A549 (cell line): ENCODE data around the gene UTF1. TPM values are rescaled to one million over a fixed set of nuclear protein-coding genes. Genes with fewer than 3 reads are reported as not detected.
A peak's percentile ranks its signal among the peaks of the same experiment; 100 is the strongest.

Source experiments
- ATAC-seq, 2 experiments: fragments of 200-7000 bp in 1 of 2; fragments of >200 bp in 1 of 2; cut with Nextera tagmentation in 1 of 2; cut with Tn5 transposase in 1 of 2; 3 replicates each; pipeline versions ENCODE4 v1.8.0 to v1.9.1; 2018 to 2020; ENCODE audit warnings: mild to moderate bottlenecking in 1 of 2, moderate library complexity in 1 of 2
- CTCF ChIA-PET: fragments of 300-600 bp; sonication (Branson Sonifier 250); formaldehyde crosslinking; extraction: SDS; loops from one replicate; lab custom pipeline; 2021; ENCODE audit warnings: antibody characterized with exemption, inconsistent platforms; lab: Yijun Ruan, JAX
- POLR2A ChIA-PET: fragments of 350-600 bp; formaldehyde crosslinking; extraction: SDS; loops from one replicate; lab custom pipeline; 2021; ENCODE audit warnings: antibody characterized with exemption, inconsistent platforms; lab: Yijun Ruan, JAX
- DNase-seq, 2 experiments: peaks; one replicate each; pipeline versions ENCODE4 v3.0.0 to v3.0.0-alpha.2; 2011 to 2016; ENCODE audit warnings: low read depth in 1 of 2, low spot score in 1 of 2
- FAIRE-seq: peaks from 2 replicates; lab custom pipeline; 2011; peaks lifted over from hg19 to GRCh38; lab: Jason Lieb, UNC
- H3K27ac ChIP-seq, 2 experiments: fragments of >200 bp; sonication (Bioruptor Twin); formaldehyde crosslinking; 3 replicates each; pipeline ENCODE4 v1.5.1; 2016 to 2017
- H3K4me1 ChIP-seq: fragments of >200 bp; sonication (Bioruptor Twin); formaldehyde crosslinking; 3 replicates; pipeline ENCODE4 v1.6.1; 2016
- H3K4me2 ChIP-seq: fragments of >200 bp; sonication (Bioruptor Twin); formaldehyde crosslinking; 3 replicates; pipeline ENCODE4 v1.6.1; 2016
- H3K4me3 ChIP-seq: fragments of >200 bp; sonication (Bioruptor Twin); formaldehyde crosslinking; 3 replicates; pipeline ENCODE4 v1.5.1; 2016
- H3K9me3 ChIP-seq: fragments of >200 bp; sonication (Bioruptor Twin); formaldehyde crosslinking; 3 replicates; pipeline ENCODE4 v1.6.1; 2016
- CBX2 ChIP-seq: fragments of 200-600 bp; sonication (generic); IDR thresholded peaks from 2 replicates; pipeline ENCODE4 v1.6.1; 2016; ENCODE audit warnings: low read depth, mild to moderate bottlenecking, borderline replicate concordance
- CHD2 ChIP-seq: fragments of 150-350 bp; IDR thresholded peaks from 2 replicates; pipeline ENCODE4 v1.6.1; 2014; ENCODE audit warnings: low read length; ENCODE audit not compliant: partially characterized antibody
- EP300 ChIP-seq, 2 experiments: fragments of >200 bp; sonication (Bioruptor Twin); formaldehyde crosslinking; IDR thresholded peaks; 2 replicates in 1 of 2; 3 replicates in 1 of 2; pipeline ENCODE4 v1.6.1; 2016 to 2017
- ESRRA ChIP-seq: fragments of 150-350 bp; IDR thresholded peaks from 2 replicates; pipeline ENCODE4 v1.6.1; 2014; ENCODE audit warnings: mild to moderate bottlenecking, low read length, borderline replicate concordance
- GATA3 ChIP-seq: IDR thresholded peaks from 2 replicates; pipeline ENCODE4 v1.6.1; 2012; ENCODE audit warnings: borderline replicate concordance
- HDAC2 ChIP-seq: fragments of 200-600 bp; sonication (generic); IDR thresholded peaks from 2 replicates; pipeline ENCODE4 v1.6.1; 2016
- HES2 ChIP-seq: fragments of >200 bp; sonication (Bioruptor Twin); formaldehyde crosslinking; IDR thresholded peaks from 2 replicates; pipeline ENCODE4 v1.6.1; 2016
- HEYL ChIP-seq: fragments of 250-450 bp; sonication (Bioruptor Pico); IDR thresholded peaks from 2 replicates; pipeline ENCODE4 v1.8.0; 2021; ENCODE audit warnings: mild to moderate bottlenecking, moderate library complexity
- MAX ChIP-seq: IDR thresholded peaks from 2 replicates; pipeline ENCODE4 v1.6.1; 2012
- MYC ChIP-seq: IDR thresholded peaks from 2 replicates; pipeline ENCODE4 v1.6.1; 2012; ENCODE audit warnings: mild to moderate bottlenecking, inconsistent platforms, low read length, improper control_type of control experiment, borderline replicate concordance
- POLR2AphosphoS2 ChIP-seq: conservative IDR thresholded peaks from 2 replicates; pipeline ENCODE4 v1.6.1; 2012; ENCODE audit warnings: low read length, improper control_type of control experiment, inconsistent platforms
- RAD21 ChIP-seq, 2 experiments: fragments of >200 bp in 1 of 2; sonication (Bioruptor Twin) in 1 of 2; formaldehyde crosslinking in 1 of 2; IDR thresholded peaks in 1 of 2; conservative IDR thresholded peaks in 1 of 2; 2 replicates in 1 of 2; 3 replicates in 1 of 2; pipeline ENCODE4 v1.6.1; 2012 to 2018; ENCODE audit warnings: inconsistent platforms in 1 of 2
- REST ChIP-seq: fragments of 200-600 bp; sonication (generic); IDR thresholded peaks from 2 replicates; pipeline ENCODE4 v1.6.1; 2016; ENCODE audit warnings: antibody characterized with exemption, mild to moderate bottlenecking, moderate library complexity
- SMC3 ChIP-seq: fragments of >200 bp; sonication (Bioruptor Twin); formaldehyde crosslinking; IDR thresholded peaks from 3 replicates; pipeline ENCODE4 v1.6.1; 2018; ENCODE audit warnings: inconsistent platforms
- TP53 ChIP-seq: fragments of 250-450 bp; sonication (Bioruptor Pico); IDR thresholded peaks from 2 replicates; pipeline ENCODE4 v1.5.0; 2021; ENCODE audit warnings: mild to moderate bottlenecking, moderate library complexity
- ZC3H11A ChIP-seq: fragments of 450-650 bp; IDR thresholded peaks from 2 replicates; pipeline ENCODE4 v1.6.1; 2014; ENCODE audit warnings: antibody characterized with exemption, mild to moderate bottlenecking
- WGBS: methylation state at CpG from one replicate; pipeline ENCODE4 v1.1.6; 2017; ENCODE audit errors: missing lambda C conversion rate; 5-methylcytosine and 5-hydroxymethylcytosine counted together
- polyA plus RNA-seq, 4 experiments: library from polyadenylated mRNA; depleted of rRNA in 3 of 4; stranded (reverse); fragments of >200 nt; fragmentation: RNase III in 1 of 4; extraction: RNeasy Plus Mini Kit Qiagen cat#74134 plus additional on column Dnase treatment in 1 of 4; gene quantifications; 2 replicates in 3 of 4; 3 replicates in 1 of 4; pipeline ENCODE4 v1.2.3, GENCODE V29; 2011 to 2017

UTF1 gene
- polyA plus RNA-seq, 2 of the 4 experiments (the other 2 are of a cell fraction), result not detected

- Histone ChIP-seq H3K4me1 (no peaks in the 10 kb centered on the region), H3K4me2 (no peak overlapping the region), H3K4me3 (no peak overlapping the region), H3K27ac (no peak overlapping the region), H3K9me3 (no peaks in the 10 kb centered on the region)
- ChIA-PET CTCF (no interaction called here), POLR2A (no interaction called here)
- no peak for TF ChIP-seq MAX
- TF ChIP-seq POLR2AphosphoS2, result no peak
- TF ChIP-seq REST, result no peak
- no peak for TF ChIP-seq HES2
- TF ChIP-seq CHD2, result no peak
- TF ChIP-seq ZC3H11A, result no peak
- no peak for TF ChIP-seq EP300 (IDR thresholded peaks at IDR 0.05)
- DNase-seq (no peak), ATAC-seq (no peak), FAIRE-seq (no peak)
- WGBS, result 84% methylated on average over 35 of the region's 57 CpGs
These were observed 28.7 kb upstream of the UTF1 start for GRCh38 chr10:133201151-133201947.

GRCh38 chr10:133201948-133202725 is 27.9 kb upstream of the UTF1 start:
- POLR2A ChIA-PET, result no interaction called here
- Histone ChIP-seq H3K27ac (no peak overlapping the region), H3K4me1 (no peaks in the 10 kb centered on the region), H3K4me2 (no peak overlapping the region), H3K9me3 (no peaks in the 10 kb centered on the region), H3K4me3 (no peak overlapping the region)
- FAIRE-seq (no peak), DNase-seq (no peak), ATAC-seq (peak; percentile 27 to 35; a peak in 4 of 6 replicates)
- TF ChIP-seq POLR2AphosphoS2 (no peak), RAD21 (conservative IDR thresholded peaks at IDR 0.05 in 1 of 2, IDR thresholded peaks at IDR 0.05 in 1 of 2) (no peak), TP53 (CRISPR knock-in tag) (no peak), SMC3 (no peak), MYC (no peak), HEYL (no peak), HDAC2 (no peak), CBX2 (no peak), ESRRA (no peak), GATA3 (no peak)
- CTCF ChIA-PET, result interaction anchor here (1.0 kb wide), 1 partner anchor 22 kb away, joined by 3 read pairs; no protein-coding TSS in a partner anchor
- WGBS, result 58% methylated on average over 17 of the region's 29 CpGs
